A204.1 (cell line): ENCODE results near the gene WNK1.
"Not testable (repeated sequence)": the region's sequence is repeated elsewhere in the genome, so short reads cannot be mapped to it uniquely, and the experiment has no call there.

Experiments used
- FAIRE-seq: peaks from 2 replicates; lab custom pipeline; 2012; peaks lifted over from hg19 to GRCh38; lab: Jason Lieb, UNC

Gene WNK1

DNA sequence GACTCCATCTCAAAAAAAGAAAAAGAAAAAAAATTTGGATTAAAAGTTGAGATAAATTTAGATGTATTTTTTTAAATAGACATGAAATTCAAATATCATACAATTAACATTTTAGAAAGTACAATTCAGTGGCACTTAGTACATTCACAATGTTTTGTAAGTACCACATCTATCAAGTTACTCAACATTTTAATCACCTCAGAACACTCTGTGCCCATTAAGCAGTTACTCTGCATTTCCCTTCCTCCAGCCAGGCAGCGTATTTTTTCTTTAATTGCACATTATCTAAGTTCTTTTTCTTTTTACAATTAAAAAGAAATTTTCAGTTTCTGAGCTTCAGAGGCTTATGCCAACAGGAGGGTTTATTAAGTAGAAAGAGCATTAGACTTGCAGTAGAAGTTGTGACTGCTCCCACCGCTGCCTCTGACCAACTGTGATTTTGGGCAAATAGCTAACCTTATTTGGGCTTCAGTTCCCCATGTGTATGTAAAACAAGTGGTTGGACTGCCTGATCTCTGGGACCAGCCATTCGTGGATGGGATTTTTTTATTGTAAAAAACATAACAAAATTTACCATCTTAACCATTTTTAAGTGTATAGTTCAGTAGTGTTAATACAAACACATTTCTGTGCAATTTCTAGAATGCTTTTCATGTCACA, 65.7 kb downstream of the WNK1 start:
- FAIRE-seq = no peak

DNA sequence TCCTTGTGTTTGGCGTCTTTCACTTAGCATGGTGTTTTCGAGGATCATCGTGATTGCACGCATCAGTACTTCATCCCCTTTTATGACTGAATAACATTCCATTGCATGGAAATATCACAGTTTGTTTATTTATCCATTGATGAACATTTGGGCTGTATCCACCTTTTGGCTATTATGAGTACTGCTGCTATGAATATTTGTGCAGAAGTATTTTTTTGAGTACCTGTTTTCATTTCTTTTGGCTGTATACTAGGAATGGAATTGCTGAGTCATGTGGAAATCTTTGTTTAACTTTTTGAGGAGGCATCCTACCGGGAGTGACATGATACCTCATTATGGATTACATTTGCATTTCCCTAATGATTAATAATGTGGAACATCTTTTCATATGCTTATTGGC, 66.4 kb downstream of the WNK1 start:
- FAIRE-seq = no peak

- no peak for FAIRE-seq
These were observed 68.0 kb downstream of the WNK1 start for GRCh38 chr12:820336-820735.

DNA sequence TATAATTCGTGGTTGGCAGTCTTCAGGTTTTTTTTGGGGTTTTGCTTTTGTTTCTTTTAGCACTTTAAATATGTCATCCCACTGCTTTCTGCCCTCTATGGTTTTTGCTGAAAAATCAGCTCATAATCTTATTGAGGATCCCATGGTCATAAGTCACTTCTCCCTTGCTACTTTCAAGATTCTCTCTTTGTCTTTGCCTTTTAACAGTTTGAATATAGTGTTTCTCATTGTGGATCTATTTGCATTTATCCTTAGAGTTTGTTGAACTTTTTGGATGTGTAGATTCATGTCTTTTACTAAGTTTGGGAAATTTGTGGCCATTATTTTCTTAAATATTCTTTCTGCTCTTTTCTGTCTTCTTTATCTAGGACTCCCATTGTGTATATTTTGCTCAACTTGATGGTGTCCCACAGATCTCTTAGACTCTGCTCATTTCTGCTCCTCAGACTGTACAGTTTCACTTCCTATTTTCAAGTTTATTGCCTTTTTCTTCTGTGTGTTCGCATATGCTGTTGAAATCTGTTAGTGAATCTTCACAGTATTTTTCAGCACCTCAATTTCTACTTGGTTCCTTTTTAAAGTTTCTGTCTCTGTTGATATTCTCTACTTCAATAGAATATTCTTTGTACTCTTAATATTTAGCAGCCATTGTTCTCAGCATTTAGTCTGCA, 70.8 kb downstream of the WNK1 start:
- no peak for FAIRE-seq

- FAIRE-seq = no peak
These were observed 74.0 kb downstream of the WNK1 start for GRCh38 chr12:826331-826730.

GRCh38 chr12:828726-829395, 76.5 kb downstream of the WNK1 start:
- peak; percentile 35 for FAIRE-seq

DNA sequence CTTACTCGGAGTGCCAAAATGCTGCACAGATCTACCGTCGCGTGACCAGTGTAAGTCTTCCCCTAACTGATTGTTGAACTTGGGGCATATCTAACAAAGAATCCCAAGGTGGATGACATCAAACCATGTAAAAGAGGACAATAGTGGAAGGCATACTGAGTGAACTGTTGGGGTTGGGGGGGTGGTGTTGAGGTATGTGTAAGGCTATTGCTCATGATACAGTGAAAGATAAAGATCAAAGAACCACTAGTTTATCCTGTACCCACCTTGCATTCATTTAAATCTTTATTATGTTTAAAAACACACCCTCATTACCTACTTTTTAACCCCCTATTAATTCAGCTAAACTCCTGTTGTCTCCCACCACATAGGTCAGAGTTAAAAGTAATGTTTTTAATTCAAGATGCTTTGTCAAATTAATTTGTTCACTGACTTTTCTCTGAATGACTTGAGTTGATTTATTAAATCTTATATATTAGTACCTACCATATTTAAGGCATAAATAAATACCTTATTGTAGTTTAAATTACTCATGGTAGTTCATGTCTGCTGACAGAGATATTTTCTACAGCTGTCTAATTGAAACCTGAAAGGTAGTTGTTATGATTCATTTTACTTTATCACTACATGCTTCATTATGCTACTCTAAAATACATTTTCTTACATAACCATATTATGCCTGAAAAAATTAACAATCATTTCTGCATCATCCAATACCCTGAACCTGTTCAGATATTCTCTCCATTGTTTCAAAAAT, 77.9 kb downstream of the WNK1 start:
- FAIRE-seq = no peak

- no peak for FAIRE-seq
These were observed 83.6 kb downstream of the WNK1 start for GRCh38 chr12:835754-836518.

- no peak for FAIRE-seq
These were observed 84.6 kb downstream of the WNK1 start for GRCh38 chr12:836952-837351.

DNA sequence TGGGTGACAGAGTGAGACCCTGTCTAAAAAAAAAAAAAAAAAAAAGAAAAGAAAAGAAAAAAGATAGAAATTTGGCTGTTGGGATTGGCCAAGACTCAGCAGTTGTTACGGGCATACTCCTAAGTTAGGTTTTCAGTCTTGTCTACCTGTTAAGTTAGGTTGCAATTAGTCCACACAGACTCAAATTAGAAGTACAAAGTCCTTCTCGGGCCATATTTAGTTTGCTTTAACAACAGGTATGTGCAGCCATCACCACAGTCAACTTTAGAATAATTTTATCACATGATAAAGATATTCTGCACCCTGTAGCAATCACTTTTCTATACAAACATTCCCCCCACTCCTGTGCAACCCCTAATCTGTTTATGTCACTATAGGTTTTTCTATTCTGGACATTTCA, 85.2 kb downstream of the WNK1 start:
- FAIRE-seq = no peak

DNA sequence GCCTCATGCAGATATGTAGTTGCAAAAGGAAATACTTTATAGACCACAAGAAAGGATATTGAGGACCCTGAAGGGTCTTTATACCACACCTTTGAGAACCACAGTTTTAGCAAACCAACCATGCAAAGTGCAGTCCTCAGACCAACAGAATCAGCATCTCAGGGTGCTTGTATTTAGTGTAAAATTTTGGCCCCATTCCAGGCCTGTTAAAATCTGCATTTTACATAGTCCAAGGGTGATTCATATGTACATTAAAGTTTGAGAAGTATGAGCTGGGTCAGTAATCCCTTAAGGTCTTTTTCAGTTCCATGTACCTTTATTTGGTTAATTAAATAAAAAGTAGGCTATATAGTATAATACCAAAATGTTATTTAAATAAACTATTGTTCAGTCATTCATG, 91.2 kb downstream of the WNK1 start:
- peak; percentile 23 for FAIRE-seq

DNA sequence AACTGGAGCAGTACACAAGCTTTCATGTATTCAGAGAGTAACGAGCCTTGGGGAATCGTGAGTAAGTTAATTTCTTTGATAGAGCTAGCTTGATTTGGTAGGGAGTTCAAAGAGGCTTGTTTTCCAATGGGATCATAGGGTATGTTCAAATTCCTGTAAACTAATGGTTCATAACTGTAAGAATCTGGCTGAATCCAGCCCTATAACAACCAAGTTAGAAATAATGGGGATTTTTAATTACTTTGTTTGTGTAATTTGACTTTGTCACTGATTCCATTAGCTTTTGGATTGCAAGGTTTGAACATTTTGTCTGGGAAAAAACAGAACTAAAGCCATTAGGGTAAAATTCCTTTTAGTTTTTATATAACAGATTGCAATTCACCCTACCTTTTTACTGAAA, 94.0 kb downstream of the WNK1 start:
- no peak for FAIRE-seq

DNA sequence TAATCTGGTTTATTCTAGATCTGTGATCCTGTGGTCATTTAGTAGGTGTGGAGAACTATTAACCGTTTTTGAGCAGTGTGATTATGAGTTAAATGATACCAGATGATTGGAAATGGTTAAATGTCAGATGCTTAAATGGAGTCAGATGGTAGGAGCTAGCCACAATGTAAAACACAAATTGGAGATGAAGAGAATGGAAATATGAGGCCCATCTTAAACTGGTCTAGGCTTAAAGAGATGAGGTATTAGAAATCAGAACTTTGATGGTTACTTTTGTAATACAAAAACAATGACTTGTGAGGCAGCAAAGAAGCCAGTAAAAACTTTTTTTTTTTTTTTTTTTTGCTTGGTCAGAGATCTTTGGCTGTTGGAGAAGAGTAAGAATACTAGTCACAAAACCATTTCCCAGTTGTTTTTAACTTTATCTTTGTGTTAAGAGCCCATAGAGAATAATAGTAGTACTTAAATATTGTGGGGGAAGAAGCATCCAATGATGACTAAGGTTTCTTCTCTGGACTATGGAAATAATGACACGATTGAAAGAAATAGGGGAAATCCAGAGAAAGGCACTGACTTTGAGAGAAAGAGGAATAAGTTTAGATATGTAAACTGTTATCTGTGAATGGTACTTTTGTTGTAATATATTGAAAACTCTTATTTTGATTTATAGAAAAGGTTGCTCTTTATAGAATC, 95.9 kb downstream of the WNK1 start:
- FAIRE-seq = no peak

DNA sequence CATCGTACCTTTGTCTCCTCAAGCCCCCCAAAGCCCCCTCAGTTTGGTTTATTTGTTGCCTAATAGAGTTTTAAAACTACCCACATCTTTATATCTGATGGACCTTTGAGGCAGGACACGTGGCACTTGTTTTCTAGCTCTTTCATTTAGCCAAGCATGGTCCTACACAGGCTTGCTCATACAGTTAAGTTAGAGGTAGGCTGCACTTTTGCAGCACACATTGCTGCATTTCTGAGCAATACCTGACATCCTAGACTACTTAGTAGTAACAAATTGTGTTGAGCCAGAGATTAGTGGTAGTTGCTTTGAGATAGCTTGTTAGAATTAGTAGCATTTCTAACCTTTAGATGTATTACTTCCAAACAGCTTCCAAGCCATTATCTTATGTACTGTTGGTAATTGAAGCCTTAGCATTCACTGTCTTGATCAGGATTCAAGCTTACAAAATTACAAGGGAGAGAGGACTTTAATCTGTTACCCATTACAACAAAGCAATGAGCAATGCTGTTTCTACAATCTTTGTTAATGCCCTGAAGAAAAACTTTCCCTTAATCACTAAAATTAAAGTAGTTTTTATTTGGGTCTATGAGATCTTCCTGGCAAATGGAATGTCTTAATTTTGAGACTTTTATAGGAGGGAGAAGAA, 96.6 kb downstream of the WNK1 start:
- no peak for FAIRE-seq

- not testable (repeated sequence) for FAIRE-seq
These were observed 97.5 kb downstream of the WNK1 start for GRCh38 chr12:849733-850437.

- FAIRE-seq = no peak
These were observed 99.0 kb downstream of the WNK1 start for GRCh38 chr12:851343-851742.

DNA sequence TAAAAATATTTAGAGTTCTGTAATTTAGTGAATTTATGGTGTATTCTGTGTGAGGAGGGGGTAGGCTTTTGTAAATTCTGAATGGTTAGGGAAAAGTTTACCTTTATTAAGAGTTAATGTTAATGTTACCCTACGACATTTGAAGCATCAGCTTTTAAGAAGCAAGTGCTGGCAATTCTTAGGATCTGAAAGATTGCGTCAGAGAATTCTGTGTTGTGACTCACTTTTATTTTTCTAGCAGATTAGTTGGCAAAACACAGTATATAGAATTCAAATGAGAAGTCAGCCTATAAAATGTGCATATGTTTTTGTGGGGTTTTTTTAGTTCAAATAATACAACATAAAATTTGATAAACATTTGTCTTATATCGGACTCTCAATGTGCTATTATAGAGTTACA, 99.5 kb downstream of the WNK1 start:
- peak; percentile 3 for FAIRE-seq

DNA sequence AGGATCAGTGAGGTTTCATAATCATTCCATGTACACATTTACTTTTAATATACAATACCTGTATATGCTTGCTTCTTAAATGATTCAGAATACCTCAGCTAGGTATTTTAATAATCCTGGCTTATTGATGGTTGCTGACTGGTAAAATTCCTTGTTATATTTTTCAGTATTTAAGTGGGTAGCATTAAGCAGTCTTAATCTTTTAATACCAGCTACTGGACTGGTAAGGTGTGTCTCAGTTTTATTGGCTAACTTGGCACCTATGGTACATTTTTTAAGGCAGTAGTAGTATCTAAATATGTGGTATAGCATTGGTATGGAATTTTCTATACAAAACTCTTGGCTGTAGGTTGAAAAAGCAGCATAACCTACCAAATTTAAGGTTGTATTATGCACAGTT, 100.5 kb downstream of the WNK1 start:
- FAIRE-seq = no peak

- FAIRE-seq = no peak
These were observed 105.2 kb downstream of the WNK1 start for GRCh38 chr12:857611-858010.

- no peak for FAIRE-seq
These were observed 110.0 kb downstream of the WNK1 start for GRCh38 chr12:862303-862911.
